PFSK-1 (cell line): ENCODE results near the gene CCDC32.

Experiments
- POLR2AphosphoS5 ChIP-seq: IDR thresholded peaks from 2 replicates; pipeline ENCODE4 v1.6.1; 2012; ENCODE audit warnings: low read depth, mild to moderate bottlenecking, control low read depth, low read length, moderate library complexity
- REST ChIP-seq, 2 experiments: IDR thresholded peaks; 2 replicates each; pipeline versions ENCODE4 v1.6.1 to v1.8.0; 2011 to 2012; ENCODE audit warnings: low read depth in 2 of 2, low read length in 2 of 2, control low read depth in 1 of 2, inconsistent platforms in 1 of 2, mild to moderate bottlenecking in 1 of 2, moderate library complexity in 1 of 2; ENCODE audit not compliant: insufficient read depth in 1 of 2
- TAF1 ChIP-seq: IDR thresholded peaks from 2 replicates; pipeline ENCODE4 v1.6.1; 2012; ENCODE audit warnings: low read length, control low read depth, borderline replicate concordance; ENCODE audit not compliant: insufficient read depth

- no peak for TF ChIP-seq POLR2AphosphoS5
- TF ChIP-seq TAF1: no peak
- TF ChIP-seq REST (IDR thresholded peaks at IDR 0.05; ENCODE audit: insufficient read depth in 1 of 2, low read depth in 2 of 2, low read length in 2 of 2): no peak
These were observed 30.4 kb upstream of the CCDC32 start for GRCh38 chr15:40595219-40595618.
